ENCODE results near the gene RNF152. TPM values are rescaled to one million over a fixed set of nuclear protein-coding genes. Genes with fewer than 3 reads are reported as not detected.

RNF152 gene
- total RNA-seq, 2 donors from 2014 or later = 0.11 TPM; not detected in 1

DNA sequence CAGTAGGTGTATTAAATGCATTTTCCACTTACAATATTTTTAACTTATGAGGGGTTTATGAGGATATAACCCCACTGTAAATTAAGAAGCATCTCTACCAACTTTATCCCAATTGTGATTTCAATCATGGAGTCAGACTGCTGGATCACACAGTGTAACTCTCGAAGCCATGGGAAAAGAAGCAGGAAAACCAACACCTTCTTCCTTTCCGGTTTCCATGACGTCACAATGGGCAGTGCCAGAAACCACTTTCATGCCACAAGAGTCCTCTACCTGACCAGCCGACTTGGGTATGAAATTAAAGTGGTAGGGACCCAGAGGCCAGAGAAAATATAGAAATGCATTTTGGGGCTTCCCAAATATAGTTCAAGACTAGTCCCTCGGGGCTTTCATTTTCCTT, 4.2 kb downstream of the RNF152 start:
- no peak overlapping the region for H3K4me3 Mint-ChIP-seq
- peaks cover 19% of the 10 kb centered on the region for H3K27me3 Mint-ChIP-seq
- H3K9me3 Mint-ChIP-seq = no peaks in the 10 kb centered on the region
- no peaks in the 10 kb centered on the region for H3K4me1 Mint-ChIP-seq
- no peak for ATAC-seq (replicated peaks)
- no peak overlapping the region for H3K27ac Mint-ChIP-seq
- no peaks in the 10 kb centered on the region for H3K36me3 Mint-ChIP-seq (ENCODE audit: low read depth)

DNA sequence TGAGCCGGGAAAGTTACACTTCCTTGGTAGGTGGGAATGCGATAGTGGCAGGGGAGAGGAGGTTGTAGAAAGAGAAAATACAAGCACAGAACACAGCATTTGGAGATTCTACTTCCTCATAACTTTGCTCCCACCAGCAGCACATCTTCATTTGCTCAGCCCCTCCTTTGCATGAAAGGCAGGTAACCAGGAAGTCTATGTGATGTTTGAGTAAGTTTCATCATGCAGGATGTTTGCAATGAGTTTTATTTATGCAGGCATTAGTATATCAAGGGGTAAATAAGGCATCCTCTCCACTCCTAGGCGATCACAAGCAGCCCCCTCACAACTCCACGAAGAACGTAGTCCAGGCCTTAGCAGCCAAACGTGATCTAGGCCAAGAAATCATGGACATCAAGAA, 5.0 kb downstream of the RNF152 start:
- ATAC-seq (replicated peaks) = no peak
- no peak overlapping the region for H3K27ac Mint-ChIP-seq
- H3K9me3 Mint-ChIP-seq = no peaks in the 10 kb centered on the region
- H3K4me3 Mint-ChIP-seq = no peak overlapping the region
- H3K36me3 Mint-ChIP-seq (ENCODE audit: low read depth) = no peaks in the 10 kb centered on the region
- no peaks in the 10 kb centered on the region for H3K4me1 Mint-ChIP-seq
- peaks cover 16% of the 10 kb centered on the region for H3K27me3 Mint-ChIP-seq

DNA sequence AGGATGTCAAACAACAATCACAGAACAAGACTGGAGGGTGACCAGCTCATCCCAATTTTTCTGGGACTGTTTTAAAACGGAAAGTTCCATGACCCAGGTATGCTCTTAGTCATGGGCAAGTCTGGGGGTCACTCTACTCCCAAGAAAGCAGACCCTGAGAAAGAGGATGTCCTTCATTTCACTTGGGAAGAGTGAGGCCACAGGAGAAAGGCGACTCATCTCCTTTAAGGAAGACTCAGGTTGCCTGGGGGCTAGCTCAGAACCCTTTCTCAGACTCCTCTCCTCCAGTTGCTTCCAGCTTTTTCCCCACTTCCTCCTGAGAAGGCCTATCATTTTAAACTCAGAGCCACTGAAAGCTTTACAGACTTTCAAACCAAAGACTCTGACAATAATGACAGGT, 9.3 kb downstream of the RNF152 start:
- Mint-ChIP-seq H3K27me3 (peaks cover 2% of the 10 kb centered on the region), H3K27ac (no peak overlapping the region), H3K4me1 (no peaks in the 10 kb centered on the region), H3K36me3 (ENCODE audit: low read depth) (no peaks in the 10 kb centered on the region), H3K9me3 (no peaks in the 10 kb centered on the region), H3K4me3 (no peak overlapping the region)
- ATAC-seq (replicated peaks) = no peak

DNA sequence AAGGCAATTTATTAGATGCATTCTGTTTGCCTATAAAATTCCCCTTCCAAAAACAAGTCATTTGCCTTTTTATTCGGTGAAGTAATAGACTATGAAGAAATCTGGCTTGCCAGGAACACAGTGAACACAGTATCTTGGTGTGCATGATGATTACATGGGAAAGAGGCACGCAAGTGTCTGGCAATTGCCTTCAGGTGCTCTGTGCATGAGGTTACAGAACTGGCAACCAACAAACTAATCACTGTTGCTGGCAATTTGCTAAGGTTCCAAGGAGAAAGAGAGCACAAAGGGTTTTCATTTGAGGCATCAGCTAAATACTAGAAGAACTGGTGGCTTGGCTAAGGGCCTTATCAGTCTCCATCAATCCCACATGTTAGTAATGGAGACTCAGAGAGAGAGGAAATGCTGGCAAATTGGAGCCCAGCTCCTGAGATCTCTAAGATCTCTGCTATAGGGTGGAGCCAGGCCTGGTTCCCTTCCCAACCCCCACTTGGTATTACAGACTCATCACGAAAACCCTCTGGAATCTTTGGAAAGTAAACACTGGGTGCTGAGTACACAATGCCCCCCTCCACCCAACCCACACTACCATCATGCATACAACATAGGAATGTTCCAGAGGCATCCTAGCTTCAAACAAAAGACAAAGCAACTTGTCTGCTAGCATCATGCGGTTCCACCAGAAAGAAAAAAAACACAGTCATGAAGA, 10.4 kb downstream of the RNF152 start:
- H3K4me3 Mint-ChIP-seq = no peak overlapping the region
- no peaks in the 10 kb centered on the region for H3K9me3 Mint-ChIP-seq
- no peak overlapping the region for H3K27ac Mint-ChIP-seq
- no peak for ATAC-seq (replicated peaks)
- peaks cover 2% of the 10 kb centered on the region for H3K27me3 Mint-ChIP-seq
- no peaks in the 10 kb centered on the region for H3K4me1 Mint-ChIP-seq
- H3K36me3 Mint-ChIP-seq (ENCODE audit: low read depth) = no peaks in the 10 kb centered on the region

DNA sequence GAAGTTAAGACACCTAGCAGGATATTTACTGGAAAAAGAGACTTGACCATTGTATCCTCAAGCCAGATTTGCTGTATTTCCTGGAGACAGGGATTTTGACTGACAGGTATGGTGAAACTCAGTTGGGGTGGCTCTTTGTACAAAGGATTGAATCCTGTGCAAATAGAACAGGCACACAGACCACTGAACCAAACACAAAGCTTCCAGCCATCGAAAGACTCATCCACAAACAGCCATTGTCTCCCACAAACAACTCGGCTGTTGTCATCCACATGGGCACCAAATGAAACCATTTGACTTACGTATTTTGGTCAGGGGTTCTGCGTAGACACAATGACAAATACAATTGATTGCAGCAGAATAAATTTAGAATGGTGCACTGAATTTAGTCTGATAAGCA, 15.9 kb downstream of the RNF152 start:
- H3K9me3 Mint-ChIP-seq = no peaks in the 10 kb centered on the region
- ATAC-seq (replicated peaks) = no peak
- H3K4me1 Mint-ChIP-seq = no peaks in the 10 kb centered on the region
- H3K27me3 Mint-ChIP-seq = peaks cover 8% of the 10 kb centered on the region
- no peak overlapping the region for H3K27ac Mint-ChIP-seq
- no peaks in the 10 kb centered on the region for H3K36me3 Mint-ChIP-seq (ENCODE audit: low read depth)
- no peak overlapping the region for H3K4me3 Mint-ChIP-seq

DNA sequence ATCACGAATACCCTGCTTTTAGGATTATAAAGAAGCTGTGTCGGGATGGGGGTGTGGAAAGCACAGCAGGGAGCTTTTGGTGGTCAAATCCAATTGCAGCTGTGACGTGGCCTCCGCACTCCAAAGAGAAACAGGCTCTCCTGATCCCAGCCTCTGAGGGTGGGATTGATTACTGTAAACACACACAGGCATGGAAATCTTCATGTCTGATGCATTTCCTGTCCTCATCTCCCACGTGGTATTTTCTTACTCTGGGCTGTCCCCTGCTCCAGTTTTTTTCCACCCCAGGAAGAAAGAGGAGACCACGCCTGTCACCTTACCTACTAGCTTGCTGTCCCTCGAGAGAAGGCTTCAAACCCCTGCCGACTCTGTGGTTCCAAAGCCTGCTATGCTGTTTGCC, 22.7 kb downstream of the RNF152 start:
- no peaks in the 10 kb centered on the region for H3K27me3 Mint-ChIP-seq
- no peaks in the 10 kb centered on the region for H3K9me3 Mint-ChIP-seq
- no peak overlapping the region for H3K4me3 Mint-ChIP-seq
- H3K27ac Mint-ChIP-seq = no peak overlapping the region
- no peaks in the 10 kb centered on the region for H3K36me3 Mint-ChIP-seq (ENCODE audit: low read depth)
- no peaks in the 10 kb centered on the region for H3K4me1 Mint-ChIP-seq
- ATAC-seq (replicated peaks) = no peak

DNA sequence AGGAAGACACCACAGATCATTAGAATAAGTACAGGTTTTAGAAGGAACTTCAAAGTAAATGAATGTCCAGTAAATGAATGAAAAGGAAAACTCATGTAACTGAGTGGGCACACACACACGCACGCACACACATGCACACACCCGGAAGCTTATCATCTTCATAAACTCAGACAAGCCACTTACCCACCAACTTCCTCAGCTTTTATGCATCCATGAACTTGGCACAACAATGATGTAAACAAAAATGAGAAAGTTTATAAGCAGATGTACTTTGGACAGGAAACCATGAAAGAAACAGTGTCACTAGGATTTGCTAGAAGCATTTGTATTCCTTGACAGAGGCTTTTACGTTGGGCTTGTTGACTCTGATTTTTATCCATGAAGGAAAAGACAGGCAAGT, 23.2 kb downstream of the RNF152 start:
- no peaks in the 10 kb centered on the region for H3K36me3 Mint-ChIP-seq (ENCODE audit: low read depth)
- no peak overlapping the region for H3K27ac Mint-ChIP-seq
- no peaks in the 10 kb centered on the region for H3K4me1 Mint-ChIP-seq
- H3K4me3 Mint-ChIP-seq = no peak overlapping the region
- H3K9me3 Mint-ChIP-seq = no peaks in the 10 kb centered on the region
- no peak for ATAC-seq (replicated peaks)
- H3K27me3 Mint-ChIP-seq = no peaks in the 10 kb centered on the region

DNA sequence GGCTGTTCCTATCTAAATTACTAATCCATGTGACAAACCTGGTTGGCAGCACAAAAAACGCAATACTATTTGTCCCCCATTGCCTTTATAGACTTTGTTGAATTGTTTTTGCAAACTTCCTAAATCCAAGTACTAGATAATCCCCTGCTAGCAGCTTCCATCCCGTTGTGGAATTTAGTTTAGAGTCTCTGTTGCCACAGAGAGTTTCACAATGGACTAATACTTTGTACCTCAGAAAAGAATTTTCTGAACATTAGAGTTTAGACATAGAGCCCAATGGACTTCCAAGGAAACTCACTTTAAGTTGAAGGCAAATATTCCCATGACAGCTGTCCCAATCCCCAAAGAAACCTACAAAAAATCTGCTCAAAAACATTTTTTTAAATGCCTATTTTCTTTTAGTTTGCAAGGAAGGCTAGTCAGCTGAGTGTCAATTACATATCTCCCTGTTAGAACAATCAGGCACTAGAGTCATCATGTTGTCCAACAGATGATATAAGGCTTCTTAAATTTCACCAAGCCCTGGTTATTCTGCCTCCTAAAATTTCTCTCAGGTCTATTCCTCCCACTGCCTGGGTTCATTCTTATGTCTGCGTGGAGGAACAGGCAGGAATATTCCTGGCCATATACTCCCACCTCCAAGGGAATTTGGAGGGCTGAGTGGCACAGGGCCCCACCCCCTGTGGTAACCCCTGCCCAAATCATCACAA, 27.2 kb downstream of the RNF152 start:
- no peak overlapping the region for H3K27ac Mint-ChIP-seq
- H3K36me3 Mint-ChIP-seq (ENCODE audit: low read depth) = no peaks in the 10 kb centered on the region
- H3K4me3 Mint-ChIP-seq = no peak overlapping the region
- no peaks in the 10 kb centered on the region for H3K27me3 Mint-ChIP-seq
- no peak for ATAC-seq (replicated peaks)
- H3K9me3 Mint-ChIP-seq = no peaks in the 10 kb centered on the region
- no peaks in the 10 kb centered on the region for H3K4me1 Mint-ChIP-seq

DNA sequence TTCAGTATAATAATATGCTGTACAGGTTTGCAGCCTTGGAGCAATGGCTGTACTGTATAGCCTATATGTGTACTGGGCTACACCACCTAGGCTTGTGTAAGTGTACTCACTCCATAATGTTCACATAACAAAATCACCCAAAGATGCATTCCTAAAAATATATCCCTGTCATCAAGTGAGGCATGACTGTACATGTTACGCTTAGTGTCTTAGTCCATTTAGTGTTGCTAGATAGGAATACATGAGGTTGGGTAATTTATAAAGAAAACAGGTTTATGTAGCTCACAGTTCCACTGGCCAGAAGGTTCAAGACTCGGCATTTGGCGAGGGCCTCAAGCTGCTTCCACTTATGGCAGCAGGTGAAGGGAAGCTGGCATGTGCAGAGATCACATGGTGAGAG, 31.4 kb downstream of the RNF152 start:
- Mint-ChIP-seq H3K4me1 (no peaks in the 10 kb centered on the region), H3K4me3 (no peak overlapping the region), H3K9me3 (no peaks in the 10 kb centered on the region), H3K27ac (no peak overlapping the region), H3K27me3 (no peaks in the 10 kb centered on the region), H3K36me3 (ENCODE audit: low read depth) (no peaks in the 10 kb centered on the region)
- ATAC-seq (replicated peaks) = no peak

DNA sequence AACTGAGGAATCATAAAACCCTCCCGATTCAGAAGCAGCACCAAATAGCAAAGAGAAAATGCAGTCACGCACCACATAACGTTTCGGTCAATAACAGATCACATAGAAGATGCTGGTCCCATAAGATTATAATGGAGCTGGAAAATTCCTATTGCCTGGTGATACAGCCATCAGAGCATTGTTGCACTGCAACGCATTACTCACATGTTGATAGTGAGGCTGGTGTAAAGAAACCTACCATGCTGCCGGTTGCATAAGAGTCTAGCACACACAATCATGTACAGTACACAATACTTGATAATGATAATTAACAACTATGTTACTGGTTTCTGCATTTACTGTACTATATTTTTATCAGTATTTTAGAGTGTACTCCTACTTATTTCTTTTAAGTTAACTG, 32.5 kb downstream of the RNF152 start:
- H3K9me3 Mint-ChIP-seq = no peaks in the 10 kb centered on the region
- no peak overlapping the region for H3K4me3 Mint-ChIP-seq
- no peak for ATAC-seq (replicated peaks)
- H3K36me3 Mint-ChIP-seq (ENCODE audit: low read depth) = no peaks in the 10 kb centered on the region
- no peaks in the 10 kb centered on the region for H3K27me3 Mint-ChIP-seq
- H3K27ac Mint-ChIP-seq = no peak overlapping the region
- no peaks in the 10 kb centered on the region for H3K4me1 Mint-ChIP-seq

DNA sequence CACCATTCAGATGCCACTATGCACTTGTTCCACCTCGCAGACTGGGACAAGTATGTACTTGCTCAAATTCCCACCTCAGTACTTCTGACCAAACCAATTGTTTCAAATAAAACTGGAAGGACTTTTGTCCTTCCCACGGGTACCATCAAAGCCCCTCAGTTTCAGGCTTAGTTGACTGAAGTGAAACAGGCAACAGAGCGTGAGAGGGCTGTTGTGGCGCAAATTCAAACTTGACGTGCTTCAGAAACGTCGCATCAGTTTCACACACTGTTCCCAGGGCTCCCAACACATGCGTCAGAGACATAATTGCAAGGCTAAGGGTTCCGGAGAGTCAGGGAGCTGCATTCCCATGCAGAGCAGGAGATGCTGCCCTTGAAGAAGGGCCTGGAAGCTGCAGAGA, 33.7 kb downstream of the RNF152 start:
- Mint-ChIP-seq H3K27me3 (peaks cover under 1% of the 10 kb centered on the region), H3K36me3 (ENCODE audit: low read depth) (no peaks in the 10 kb centered on the region), H3K9me3 (no peaks in the 10 kb centered on the region), H3K4me1 (no peaks in the 10 kb centered on the region), H3K4me3 (no peak overlapping the region), H3K27ac (no peak overlapping the region)
- ATAC-seq (replicated peaks) = no peak

DNA sequence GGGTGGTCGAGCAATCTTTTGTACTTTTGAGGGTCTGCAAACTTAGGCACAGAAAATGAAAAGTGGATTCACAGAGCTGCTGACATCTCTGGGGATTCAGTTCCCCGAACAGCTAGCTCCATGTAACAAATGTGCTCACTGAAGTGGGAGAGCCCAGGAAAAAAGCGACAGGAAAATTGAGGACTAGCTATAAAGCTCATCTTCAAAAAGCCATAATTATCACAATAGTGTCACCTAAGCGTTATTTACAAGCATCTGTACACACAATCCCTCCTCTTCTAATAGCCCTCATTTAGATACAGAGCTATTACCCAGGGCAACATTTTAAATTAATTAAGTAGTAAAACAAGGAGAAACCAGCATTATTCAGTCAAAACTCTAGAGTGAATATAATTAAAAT, 36.1 kb downstream of the RNF152 start:
- Mint-ChIP-seq H3K4me1 (no peaks in the 10 kb centered on the region), H3K9me3 (no peaks in the 10 kb centered on the region), H3K36me3 (ENCODE audit: low read depth) (no peaks in the 10 kb centered on the region), H3K27me3 (peaks cover 3% of the 10 kb centered on the region), H3K27ac (no peak overlapping the region), H3K4me3 (no peak overlapping the region)
- no peak for ATAC-seq (replicated peaks)

DNA sequence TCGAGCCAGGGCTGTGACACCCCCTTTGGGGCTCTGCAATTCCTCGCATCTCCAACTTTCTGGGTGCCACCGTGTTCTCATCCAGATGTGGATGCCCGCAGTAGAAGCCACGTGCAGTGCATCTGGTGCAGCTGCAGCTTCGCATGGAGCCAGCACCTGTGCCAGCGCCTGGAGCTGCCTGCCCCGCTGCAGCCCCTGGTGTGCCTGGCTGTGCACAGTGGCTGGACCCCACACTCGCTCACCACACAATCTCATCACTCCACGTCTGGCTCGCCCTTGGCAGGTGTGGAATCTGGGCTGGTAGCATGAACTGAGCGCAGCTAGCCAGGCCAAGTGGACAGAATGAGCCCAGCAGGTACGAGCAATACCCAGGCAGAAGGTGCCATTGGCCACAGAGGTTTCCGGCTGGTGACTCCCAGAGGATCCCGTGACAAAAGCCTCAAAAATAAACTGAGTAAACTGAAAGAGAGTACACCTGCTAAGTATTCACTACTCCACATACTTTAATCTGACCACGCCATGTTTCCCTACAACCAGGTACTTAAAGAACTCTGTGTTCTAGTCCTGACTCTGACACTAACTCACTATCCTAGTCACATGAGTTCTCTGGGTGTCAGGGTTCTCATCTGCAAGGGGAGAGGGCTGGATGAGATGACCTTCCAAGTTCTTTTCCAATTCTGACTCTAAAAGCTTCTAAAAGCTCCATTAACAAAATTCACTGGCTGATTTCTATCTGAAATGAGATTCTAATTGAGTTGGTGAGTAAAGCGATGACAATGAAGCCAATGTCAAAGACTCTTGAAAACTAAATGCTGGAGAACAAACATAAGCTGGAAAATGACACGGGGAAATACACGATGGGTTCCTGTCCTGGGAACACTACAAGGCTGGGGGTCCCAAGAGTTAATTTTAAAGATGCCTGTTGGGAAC, 37.1 kb downstream of the RNF152 start:
- Mint-ChIP-seq H3K27ac (no peak overlapping the region), H3K27me3 (peaks cover 3% of the 10 kb centered on the region), H3K9me3 (no peaks in the 10 kb centered on the region), H3K4me3 (no peak overlapping the region), H3K36me3 (ENCODE audit: low read depth) (no peaks in the 10 kb centered on the region), H3K4me1 (no peaks in the 10 kb centered on the region)
- no peak for ATAC-seq (replicated peaks)

DNA sequence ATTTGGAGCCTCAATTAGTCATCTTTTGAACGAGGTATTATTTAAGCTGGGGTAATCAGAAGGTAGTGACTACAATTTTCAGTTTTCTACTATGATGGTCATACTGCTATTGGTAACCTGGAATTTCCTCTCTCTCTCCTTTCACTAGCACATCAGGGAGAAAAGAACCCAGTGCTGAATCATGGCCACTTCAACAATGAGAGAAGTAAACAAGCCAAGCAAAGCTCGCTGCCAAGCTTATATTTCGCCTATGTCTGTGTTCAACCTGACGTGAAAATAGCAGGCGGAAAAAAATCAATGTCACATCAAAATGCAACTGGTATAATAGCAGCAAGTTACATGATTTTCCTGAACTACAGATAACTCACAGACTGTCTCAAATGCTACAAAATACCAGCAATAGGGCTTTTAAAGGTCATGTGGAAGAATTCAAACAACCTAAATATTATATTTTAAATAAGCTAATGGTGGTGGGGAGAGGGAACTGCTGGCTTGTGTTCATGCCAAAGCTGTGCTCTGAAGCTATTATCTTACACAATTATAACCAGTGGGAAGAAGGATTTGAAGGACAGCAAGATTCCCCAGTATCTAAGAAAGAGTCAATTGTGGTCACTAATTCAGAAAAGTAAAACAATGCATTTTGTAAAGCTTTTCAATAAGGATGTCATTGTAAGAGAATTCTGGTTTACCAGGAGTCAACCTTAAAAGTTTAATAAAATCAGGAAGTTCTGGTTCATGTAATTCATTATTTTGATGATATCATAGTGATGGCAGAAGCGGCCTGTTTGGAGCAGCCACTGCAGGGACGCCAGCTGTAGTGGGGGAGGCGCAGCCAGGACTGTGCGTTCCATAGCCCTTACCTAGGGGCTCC, 38.0 kb downstream of the RNF152 start:
- ATAC-seq (replicated peaks) = no peak
- H3K4me3 Mint-ChIP-seq = no peak overlapping the region
- H3K36me3 Mint-ChIP-seq (ENCODE audit: low read depth) = no peaks in the 10 kb centered on the region

More for the DNA sequence above, 38.0 kb downstream of the RNF152 start:
- H3K27ac Mint-ChIP-seq = no peak overlapping the region
- no peaks in the 10 kb centered on the region for H3K4me1 Mint-ChIP-seq
- peaks cover 3% of the 10 kb centered on the region for H3K27me3 Mint-ChIP-seq
- no peaks in the 10 kb centered on the region for H3K9me3 Mint-ChIP-seq

All from activated T-helper 17 cell treated with anti-CD3 and anti-CD28 coated beads, Interleukin-2, amount 50 U/mL, for 72 hours (primary cell).